Lung (tissue), 12 donors: ENCODE results near the gene ZC3H8. TPM values are rescaled to one million over a fixed set of nuclear protein-coding genes. Genes with fewer than 3 reads are reported as not detected.

Experiments
- ATAC-seq: fragments of 200-7000 bp; cut with Tn5 transposase; one replicate; pipeline ENCODE4 v1.9.1; 2020; ENCODE audit warnings: moderate number of reproducible peaks; ENCODE audit not compliant: insufficient read depth, low FRiP score
- DNase-seq, 3 donors: peaks; one replicate each; pipeline ENCODE4 v3.0.0-alpha.2; 2013 to 2017
- H3K27ac ChIP-seq, 2 donors: one replicate each; pipeline ENCODE4 v1.5.1; 2013; ENCODE audit warnings: mild to moderate bottlenecking in 2 of 2, moderate library complexity in 2 of 2, control low read depth in 1 of 2, inconsistent platforms in 1 of 2, low read depth in 1 of 2, low read length in 1 of 2
- H3K27me3 ChIP-seq, 3 donors: one replicate each; pipeline ENCODE4 v1.5.1; 2013; ENCODE audit warnings: low read length in 2 of 3; ENCODE audit not compliant: control insufficient read depth in 3 of 3, insufficient read depth in 3 of 3
- H3K36me3 ChIP-seq, 4 donors: one replicate each; pipeline ENCODE4 v1.5.1; 2013; ENCODE audit warnings: low read length in 4 of 4, mild to moderate bottlenecking in 1 of 4, moderate library complexity in 1 of 4; ENCODE audit not compliant: control insufficient read depth in 4 of 4, insufficient read depth in 4 of 4
- H3K4me1 ChIP-seq, 5 donors: one replicate each; pipeline ENCODE4 v1.5.1; 2013; ENCODE audit warnings: low read length in 5 of 5, mild to moderate bottlenecking in 2 of 5, moderate library complexity in 1 of 5; ENCODE audit not compliant: control insufficient read depth in 5 of 5, insufficient read depth in 5 of 5
- H3K4me3 ChIP-seq: one replicate; pipeline ENCODE4 v1.5.1; 2013; ENCODE audit warnings: mild to moderate bottlenecking, control low read depth, moderate library complexity
- H3K9ac ChIP-seq, 2 donors: one replicate each; pipeline ENCODE4 v1.5.1; 2013; ENCODE audit warnings: low read length in 2 of 2, control low read depth in 1 of 2; ENCODE audit not compliant: insufficient read depth in 1 of 2
- H3K9me3 ChIP-seq, 4 donors: one replicate each; pipeline ENCODE4 v1.5.1; 2013; ENCODE audit warnings: low read length in 3 of 4, mild to moderate bottlenecking in 1 of 4, moderate library complexity in 1 of 4; ENCODE audit not compliant: control insufficient read depth in 4 of 4, insufficient read depth in 3 of 4
- WGBS, 2 donors: extraction: QIAGEN DNeasy Blood & Tissue Kit; methylation state at CpG; one replicate each; pipeline ENCODE4 v1.1.7; 2013; 5-methylcytosine and 5-hydroxymethylcytosine counted together
- polyA plus RNA-seq, 2 donors: library from polyadenylated mRNA; stranded (reverse); fragments of 200-250 nt; gene quantifications; one replicate each; pipeline ENCODE4 v1.2.1, GENCODE V29; 2013
- total RNA-seq, 2 donors: library from RNA; depleted of rRNA in 1 of 2; stranded (reverse); fragments of >200 nt in 1 of 2; gene quantifications; one replicate each; pipeline ENCODE4 v1.2.1, GENCODE V29; 2014 to 2021
- TF ChIP-seq, protein P1 (sequence below): IDR thresholded peaks from 2 replicates; pipeline ENCODE4 v1.5.1; 2012; ENCODE audit warnings: mild to moderate bottlenecking; ENCODE audit errors: control extremely low read depth, extremely low read depth
- donor health status: control.
- donor health status: control.
- donor health status: Bipolar disorder and iron deficiency.
- donor health status: healthy.
- donor health status: DM: yes; HTN: yes; CAD: no.

ZC3H8 gene
- total and polyA plus RNA-seq, 4 donors, result 2.1 to 24.9 (median 5.3) TPM

GRCh38 chr2:112164876-112165275 lies 90.0 kb downstream of the ZC3H8 start:
- no peaks in the 10 kb centered on the region for H3K36me3 ChIP-seq
- WGBS, 2 donors, result 92 to 97% methylated on average over 11 of the region's 11 CpGs
- H3K9me3 ChIP-seq, result peaks cover 0 to 2% (median 0%) of the 10 kb centered on the region in 4 donors
- H3K9ac ChIP-seq, result no peak overlapping the region
- H3K4me1 ChIP-seq, result no peaks in the 10 kb centered on the region
- H3K27ac ChIP-seq, result no peak overlapping the region
- H3K27me3 ChIP-seq, result no peaks in the 10 kb centered on the region
- DNase-seq (no peak), ATAC-seq (no peak)
- H3K4me3 ChIP-seq, result no peak overlapping the region
- TF ChIP-seq, protein P1, sequence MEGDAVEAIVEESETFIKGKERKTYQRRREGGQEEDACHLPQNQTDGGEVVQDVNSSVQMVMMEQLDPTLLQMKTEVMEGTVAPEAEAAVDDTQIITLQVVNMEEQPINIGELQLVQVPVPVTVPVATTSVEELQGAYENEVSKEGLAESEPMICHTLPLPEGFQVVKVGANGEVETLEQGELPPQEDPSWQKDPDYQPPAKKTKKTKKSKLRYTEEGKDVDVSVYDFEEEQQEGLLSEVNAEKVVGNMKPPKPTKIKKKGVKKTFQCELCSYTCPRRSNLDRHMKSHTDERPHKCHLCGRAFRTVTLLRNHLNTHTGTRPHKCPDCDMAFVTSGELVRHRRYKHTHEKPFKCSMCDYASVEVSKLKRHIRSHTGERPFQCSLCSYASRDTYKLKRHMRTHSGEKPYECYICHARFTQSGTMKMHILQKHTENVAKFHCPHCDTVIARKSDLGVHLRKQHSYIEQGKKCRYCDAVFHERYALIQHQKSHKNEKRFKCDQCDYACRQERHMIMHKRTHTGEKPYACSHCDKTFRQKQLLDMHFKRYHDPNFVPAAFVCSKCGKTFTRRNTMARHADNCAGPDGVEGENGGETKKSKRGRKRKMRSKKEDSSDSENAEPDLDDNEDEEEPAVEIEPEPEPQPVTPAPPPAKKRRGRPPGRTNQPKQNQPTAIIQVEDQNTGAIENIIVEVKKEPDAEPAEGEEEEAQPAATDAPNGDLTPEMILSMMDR, result no peak

DNA sequence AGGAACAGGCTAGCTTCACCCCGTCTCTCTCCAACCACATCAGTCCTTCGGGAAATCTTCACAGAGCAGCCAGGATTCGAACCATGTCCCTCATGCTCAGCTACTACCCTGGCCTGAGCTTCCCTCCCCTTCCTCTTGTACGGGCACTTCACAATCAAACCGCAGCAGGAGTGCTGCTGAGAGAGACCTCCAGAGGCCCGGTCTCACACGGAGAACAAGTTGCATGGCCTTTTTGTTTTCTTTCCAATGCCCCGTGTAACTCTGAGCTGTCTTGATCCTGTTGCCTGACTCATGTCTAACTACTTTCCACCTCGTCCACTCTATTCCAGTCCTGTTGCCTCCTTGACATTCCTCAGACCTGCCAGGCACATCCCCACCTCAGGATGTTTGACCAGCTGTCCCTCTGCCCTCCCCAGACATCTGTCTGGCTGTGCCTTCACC lies 91.3 kb downstream of the ZC3H8 start:
- ATAC-seq (no peak), DNase-seq (no peak)
- no peak overlapping the region for H3K9ac ChIP-seq
- H3K9me3 ChIP-seq, result no peaks in the 10 kb centered on the region
- TF ChIP-seq, protein P1, result no peak
- no peaks in the 10 kb centered on the region for H3K4me1 ChIP-seq
- H3K27ac ChIP-seq, result no peak overlapping the region
- H3K4me3 ChIP-seq, result no peak overlapping the region
- H3K27me3 ChIP-seq, result no peaks in the 10 kb centered on the region
- no peaks in the 10 kb centered on the region for H3K36me3 ChIP-seq
- 80 to 88% methylated on average over 9 of the region's 9 CpGs for WGBS, 2 donors

DNA sequence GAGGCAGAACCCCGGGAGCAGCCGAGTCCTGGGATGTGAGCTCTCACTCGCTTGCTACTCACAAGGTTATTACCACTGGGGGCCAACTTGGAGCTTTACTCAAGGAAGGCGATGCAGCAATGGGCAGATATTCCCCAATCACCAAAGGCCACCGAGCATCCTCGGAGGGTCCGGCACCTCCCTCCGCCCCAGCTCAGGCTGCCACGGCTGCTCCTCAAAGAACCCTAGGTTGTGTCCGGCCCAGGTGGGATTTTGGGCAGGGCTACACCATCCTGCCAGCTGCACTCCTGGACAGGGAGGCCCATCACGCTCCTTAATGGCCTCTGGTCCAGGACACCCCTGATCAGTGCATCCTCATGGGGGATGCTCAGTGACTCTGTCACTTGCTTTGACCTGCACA lies 91.9 kb downstream of the ZC3H8 start:
- no peak overlapping the region for H3K27ac ChIP-seq
- H3K27me3 ChIP-seq, result no peaks in the 10 kb centered on the region
- DNase-seq (no peak), ATAC-seq (no peak)
- H3K9me3 ChIP-seq, result no peaks in the 10 kb centered on the region
- no peaks in the 10 kb centered on the region for H3K4me1 ChIP-seq
- TF ChIP-seq, protein P1, result no peak
- H3K9ac ChIP-seq, result no peak overlapping the region
- H3K4me3 ChIP-seq, result no peak overlapping the region
- WGBS, 2 donors, result 95% methylated on average over 11 of the region's 11 CpGs
- H3K36me3 ChIP-seq, result no peaks in the 10 kb centered on the region

DNA sequence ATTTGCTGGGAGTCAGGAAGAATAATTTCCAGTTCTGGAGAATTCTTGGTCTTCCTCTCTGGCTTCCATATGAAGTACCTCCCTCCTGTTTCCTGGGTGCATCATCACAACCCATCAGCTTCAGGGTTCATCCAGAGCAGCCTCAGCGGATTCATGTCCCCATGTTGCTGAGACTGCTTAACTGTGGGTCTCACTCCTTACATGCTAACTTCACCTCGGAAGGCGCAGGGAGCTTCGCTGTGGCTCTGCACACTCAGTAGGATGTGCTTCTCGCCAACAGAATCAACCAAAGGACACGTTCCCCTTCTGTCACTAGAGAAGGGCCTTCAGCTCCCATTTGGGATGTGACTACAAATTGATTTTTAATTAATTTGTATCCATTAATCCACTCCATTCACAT lies 92.5 kb downstream of the ZC3H8 start:
- no peaks in the 10 kb centered on the region for H3K27me3 ChIP-seq
- H3K9ac ChIP-seq, result no peak overlapping the region
- H3K27ac ChIP-seq, result no peak overlapping the region
- H3K36me3 ChIP-seq, result no peaks in the 10 kb centered on the region
- H3K4me3 ChIP-seq, result no peak overlapping the region
- no peaks in the 10 kb centered on the region for H3K9me3 ChIP-seq
- 96% methylated on average over 6 of the region's 6 CpGs for WGBS, 2 donors
- TF ChIP-seq, protein P1, result no peak
- no peak for DNase-seq
- ATAC-seq, result no peak
- no peaks in the 10 kb centered on the region for H3K4me1 ChIP-seq
